Activated T-cell treated with anti-CD3 and anti-CD28 coated beads, Interleukin-2, amount 50 U/mL, for 24 hours (primary cell): Measurements from ENCODE around the gene CRELD1.
"Not testable (repeated sequence)": the region's sequence is repeated elsewhere in the genome, so short reads cannot be mapped to it uniquely, and the experiment has no call there.

ENCODE experiments used
- DNase-seq: peaks from one replicate; pipeline ENCODE4 v3.0.0-alpha.2; 2020
- H3K27ac Mint-ChIP-seq: 2 replicates; pipeline ENCODE4 v1.8.0; 2020; ENCODE audit warnings: mild to moderate bottlenecking, mixed read lengths
- H3K27me3 Mint-ChIP-seq: 2 replicates; pipeline ENCODE4 v1.8.0; 2020; ENCODE audit warnings: mixed read lengths
- H3K36me3 Mint-ChIP-seq: 2 replicates; pipeline ENCODE4 v1.8.0; 2020; ENCODE audit warnings: low read depth, mixed read lengths
- H3K4me1 Mint-ChIP-seq: 2 replicates; pipeline ENCODE4 v1.8.0; 2020; ENCODE audit warnings: low read depth, mixed read lengths
- H3K4me3 Mint-ChIP-seq: 2 replicates; pipeline ENCODE4 v1.8.0; 2020; ENCODE audit warnings: mild to moderate bottlenecking, moderate library complexity, mixed read lengths
- H3K9me3 Mint-ChIP-seq: 2 replicates; pipeline ENCODE4 v1.8.0; 2020; ENCODE audit warnings: mixed read lengths

The CRELD1 gene

GRCh38 chr3:9933561-9934234 lies at the start of gene CRELD1:
Gene CRELD1, plus strand, starts transcription at chr3:9933834. Its CDS starts 605 bp downstream, at chr3:9934439.
- peak; percentile 99 for DNase-seq
- Mint-ChIP-seq H3K9me3 (no peaks in the 10 kb centered on the region), H3K4me3 (peak within 1 kb of the TSS; percentile 94), H3K27ac (peak within 1 kb of the TSS; percentile 97), H3K36me3 (peaks cover 33% of the 10 kb centered on the region), H3K4me1 (peaks cover 40% of the 10 kb centered on the region), H3K27me3 (no peaks in the 10 kb centered on the region)

GRCh38 chr3:9884555-9885165 lies 49.0 kb upstream of the CRELD1 start:
- H3K4me3 Mint-ChIP-seq: no peak overlapping the region
- no peaks in the 10 kb centered on the region for H3K27me3 Mint-ChIP-seq
- peaks cover 3% of the 10 kb centered on the region for H3K4me1 Mint-ChIP-seq
- H3K36me3 Mint-ChIP-seq: no peaks in the 10 kb centered on the region
- no peak overlapping the region for H3K27ac Mint-ChIP-seq
- DNase-seq: no peak
- no peaks in the 10 kb centered on the region for H3K9me3 Mint-ChIP-seq

GRCh38 chr3:9886328-9886727 lies 47.3 kb upstream of the CRELD1 start:
- Mint-ChIP-seq H3K4me1 (peaks cover 10% of the 10 kb centered on the region), H3K27me3 (no peaks in the 10 kb centered on the region), H3K36me3 (peaks cover 8% of the 10 kb centered on the region), H3K27ac (no peak overlapping the region), H3K9me3 (no peaks in the 10 kb centered on the region), H3K4me3 (no peak overlapping the region)
- no peak for DNase-seq

- no peaks in the 10 kb centered on the region for H3K9me3 Mint-ChIP-seq
- no peak for DNase-seq
- H3K27ac Mint-ChIP-seq: no peak overlapping the region
- H3K4me1 Mint-ChIP-seq: peaks cover 17% of the 10 kb centered on the region
- no peaks in the 10 kb centered on the region for H3K27me3 Mint-ChIP-seq
- no peak overlapping the region for H3K4me3 Mint-ChIP-seq
- peaks cover 16% of the 10 kb centered on the region for H3K36me3 Mint-ChIP-seq
These were observed 46.2 kb upstream of the CRELD1 start for GRCh38 chr3:9887480-9887879.

- H3K27ac Mint-ChIP-seq: no peak overlapping the region
These were observed 45.1 kb upstream of the CRELD1 start for GRCh38 chr3:9888540-9888939.

GRCh38 chr3:9889405-9889804 lies 44.2 kb upstream of the CRELD1 start:
- DNase-seq: no peak
- Mint-ChIP-seq H3K36me3 (peaks cover 35% of the 10 kb centered on the region), H3K4me3 (no peak overlapping the region), H3K27me3 (no peaks in the 10 kb centered on the region), H3K27ac (peak overlapping the region; percentile 99), H3K4me1 (peaks cover 36% of the 10 kb centered on the region), H3K9me3 (no peaks in the 10 kb centered on the region)

More at GRCh38 chr3:9888540-9888939, 45.1 kb upstream of the CRELD1 start:
- no peak overlapping the region for H3K4me3 Mint-ChIP-seq
- H3K27me3 Mint-ChIP-seq: no peaks in the 10 kb centered on the region
- no peaks in the 10 kb centered on the region for H3K9me3 Mint-ChIP-seq
- H3K36me3 Mint-ChIP-seq: peaks cover 26% of the 10 kb centered on the region
- no peak for DNase-seq
- peaks cover 27% of the 10 kb centered on the region for H3K4me1 Mint-ChIP-seq

GRCh38 chr3:9890249-9891071 lies 43.2 kb upstream of the CRELD1 start, which contains the start of gene JAGN1:
Gene JAGN1, plus strand, starts transcription at chr3:9890610. Its CDS starts 113 bp downstream, at chr3:9890723.
- Mint-ChIP-seq H3K36me3 (peaks cover 44% of the 10 kb centered on the region), H3K27me3 (no peaks in the 10 kb centered on the region), H3K4me1 (peaks cover 42% of the 10 kb centered on the region), H3K4me3 (peak within 1 kb of the TSS; percentile 99), H3K27ac (peak within 1 kb of the TSS; percentile 99), H3K9me3 (peaks cover 3% of the 10 kb centered on the region)
- DNase-seq: peak; percentile 96

- H3K4me3 Mint-ChIP-seq: peak overlapping the region; percentile 99
- peaks cover 3% of the 10 kb centered on the region for H3K9me3 Mint-ChIP-seq
- peak overlapping the region; percentile 99 for H3K27ac Mint-ChIP-seq
- no peaks in the 10 kb centered on the region for H3K27me3 Mint-ChIP-seq
- H3K36me3 Mint-ChIP-seq: peaks cover 49% of the 10 kb centered on the region
- peaks cover 47% of the 10 kb centered on the region for H3K4me1 Mint-ChIP-seq
- DNase-seq: no peak
These were observed 42.5 kb upstream of the CRELD1 start for GRCh38 chr3:9891072-9891622.

GRCh38 chr3:9893739-9894138 lies 39.9 kb upstream of the CRELD1 start:
- peaks cover 3% of the 10 kb centered on the region for H3K9me3 Mint-ChIP-seq
- peaks cover 56% of the 10 kb centered on the region for H3K36me3 Mint-ChIP-seq
- no peaks in the 10 kb centered on the region for H3K27me3 Mint-ChIP-seq
- peak overlapping the region; percentile 70 for H3K27ac Mint-ChIP-seq
- no peak for DNase-seq
- no peak overlapping the region for H3K4me3 Mint-ChIP-seq
- H3K4me1 Mint-ChIP-seq: peaks cover 67% of the 10 kb centered on the region

GRCh38 chr3:9895715-9896114 lies 37.9 kb upstream of the CRELD1 start:
- not testable (repeated sequence) for H3K9me3 Mint-ChIP-seq, DNase-seq
- H3K4me1 Mint-ChIP-seq: peaks cover 61% of the 10 kb centered on the region

GRCh38 chr3:9896755-9897407 lies 36.8 kb upstream of the CRELD1 start:
- DNase-seq, H3K4me3 Mint-ChIP-seq, H3K27me3 Mint-ChIP-seq, H3K9me3 Mint-ChIP-seq: not testable (repeated sequence)
- Mint-ChIP-seq H3K36me3 (peaks cover 45% of the 10 kb centered on the region), H3K27ac (peak overlapping the region; percentile 44), H3K4me1 (peaks cover 62% of the 10 kb centered on the region)

More at GRCh38 chr3:9895715-9896114, 37.9 kb upstream of the CRELD1 start:
- H3K27me3 Mint-ChIP-seq, H3K4me3 Mint-ChIP-seq, H3K27ac Mint-ChIP-seq: not testable (repeated sequence)
- peaks cover 53% of the 10 kb centered on the region for H3K36me3 Mint-ChIP-seq

- DNase-seq: no peak
- Mint-ChIP-seq H3K27me3 (no peaks in the 10 kb centered on the region), H3K27ac (peak overlapping the region; percentile 44), H3K4me1 (peaks cover 64% of the 10 kb centered on the region), H3K4me3 (no peak overlapping the region), H3K36me3 (peaks cover 39% of the 10 kb centered on the region), H3K9me3 (peaks cover 3% of the 10 kb centered on the region)
These were observed 35.9 kb upstream of the CRELD1 start for GRCh38 chr3:9897408-9898372.
